ENCODE results near the gene OS9.

DNA sequence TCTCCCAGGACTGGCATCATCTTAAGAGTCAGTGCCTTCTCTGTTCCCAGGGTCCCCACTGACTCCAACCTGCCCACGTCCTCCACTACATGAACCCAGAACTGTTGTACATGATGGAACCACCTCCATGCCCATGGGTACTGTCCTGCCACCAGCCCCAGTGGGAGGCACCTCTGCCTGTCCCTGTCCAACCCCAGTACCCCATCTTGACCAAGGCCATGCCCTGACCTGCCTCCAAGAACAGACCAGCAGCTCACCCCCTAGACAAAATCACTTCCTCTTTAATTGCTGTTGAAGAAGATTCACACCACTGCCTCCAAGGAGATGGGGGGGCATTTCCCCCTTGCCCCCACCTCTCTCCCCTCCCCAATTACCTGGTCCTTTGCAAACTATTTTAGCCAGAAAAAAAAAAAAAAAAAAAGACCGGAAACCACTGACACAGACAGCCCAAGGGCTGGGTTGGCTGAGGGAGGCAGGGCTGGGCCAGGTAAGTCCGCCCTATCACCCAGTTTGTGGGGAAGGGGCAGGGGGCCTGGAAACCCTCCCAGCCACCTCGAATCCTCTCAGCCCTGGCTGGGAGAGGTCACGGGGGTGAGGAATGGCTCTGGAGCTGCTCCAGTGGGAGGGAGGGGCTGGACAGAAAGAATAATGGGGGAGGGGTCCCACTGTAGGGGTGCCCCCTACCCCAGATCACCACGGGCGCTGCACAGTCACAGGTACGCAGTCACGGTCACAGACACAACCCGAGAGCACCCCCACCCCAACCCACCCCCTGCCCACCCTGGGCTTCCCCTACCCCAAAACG, 31.2 kb downstream of the OS9 start:
- TF ChIP-seq, protein P1, sequence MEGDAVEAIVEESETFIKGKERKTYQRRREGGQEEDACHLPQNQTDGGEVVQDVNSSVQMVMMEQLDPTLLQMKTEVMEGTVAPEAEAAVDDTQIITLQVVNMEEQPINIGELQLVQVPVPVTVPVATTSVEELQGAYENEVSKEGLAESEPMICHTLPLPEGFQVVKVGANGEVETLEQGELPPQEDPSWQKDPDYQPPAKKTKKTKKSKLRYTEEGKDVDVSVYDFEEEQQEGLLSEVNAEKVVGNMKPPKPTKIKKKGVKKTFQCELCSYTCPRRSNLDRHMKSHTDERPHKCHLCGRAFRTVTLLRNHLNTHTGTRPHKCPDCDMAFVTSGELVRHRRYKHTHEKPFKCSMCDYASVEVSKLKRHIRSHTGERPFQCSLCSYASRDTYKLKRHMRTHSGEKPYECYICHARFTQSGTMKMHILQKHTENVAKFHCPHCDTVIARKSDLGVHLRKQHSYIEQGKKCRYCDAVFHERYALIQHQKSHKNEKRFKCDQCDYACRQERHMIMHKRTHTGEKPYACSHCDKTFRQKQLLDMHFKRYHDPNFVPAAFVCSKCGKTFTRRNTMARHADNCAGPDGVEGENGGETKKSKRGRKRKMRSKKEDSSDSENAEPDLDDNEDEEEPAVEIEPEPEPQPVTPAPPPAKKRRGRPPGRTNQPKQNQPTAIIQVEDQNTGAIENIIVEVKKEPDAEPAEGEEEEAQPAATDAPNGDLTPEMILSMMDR (conservative IDR thresholded peaks at IDR 0.05; ENCODE audit: low read length): no peak
- TF ChIP-seq EZH2phosphoT487 (IDR thresholded peaks at IDR 0.05; ENCODE audit: borderline replicate concordance, low read depth, low read length): no peak

Measured in OCI-LY7 (cell line).